ENCODE measurements around the gene KCNK17.

KCNK17 gene

GRCh38 chr6:39266782-39267355 is 47.4 kb downstream of the KCNK17 start:
- no peak for DNase-seq (ENCODE audit: low spot score)

- no peak for DNase-seq (ENCODE audit: low spot score)
Measured at GRCh38 chr6:39266375-39266774, 47.8 kb downstream of the KCNK17 start.

GRCh38 chr6:39263303-39264037 is 50.7 kb downstream of the KCNK17 start:
- DNase-seq (ENCODE audit: low spot score), result no peak

- DNase-seq (ENCODE audit: low spot score), result no peak
Measured at GRCh38 chr6:39261751-39262150, 52.5 kb downstream of the KCNK17 start.

- DNase-seq (ENCODE audit: low spot score), result no peak
Measured at GRCh38 chr6:39260953-39261352, 53.3 kb downstream of the KCNK17 start.

- no peak for DNase-seq (ENCODE audit: low spot score)
Measured at GRCh38 chr6:39260456-39260855, 53.8 kb downstream of the KCNK17 start.

GRCh38 chr6:39256294-39256940 is 57.8 kb downstream of the KCNK17 start:
- DNase-seq (ENCODE audit: low spot score), result no peak

- DNase-seq (ENCODE audit: low spot score), result no peak
Measured at GRCh38 chr6:39254999-39255535, 59.2 kb downstream of the KCNK17 start.

GRCh38 chr6:39251406-39251805 is 62.8 kb downstream of the KCNK17 start:
- DNase-seq (ENCODE audit: low spot score), result no peak

GRCh38 chr6:39250507-39250906 is 63.7 kb downstream of the KCNK17 start:
- no peak for DNase-seq (ENCODE audit: low spot score)

- no peak for DNase-seq (ENCODE audit: low spot score)
Measured at GRCh38 chr6:39249278-39249677, 64.9 kb downstream of the KCNK17 start.

All from pons (tissue), 1 donor.